OCI-LY7 (cell line): ENCODE measurements around the gene ALKBH3. TPM values are rescaled to one million over a fixed set of nuclear protein-coding genes. Genes with fewer than 3 reads are reported as not detected.

Experiments used
- BruUV-seq: library from RNA; stranded (reverse); fragments of 400-500 nt; replicated peaks from 2 replicates; lab custom pipeline; 2021; lab: Mats Ljungman, UMichigan
- CTCF ChIA-PET: fragments of 300-600 bp; sonication (Branson Sonifier 250); formaldehyde crosslinking; loops from one replicate; lab custom pipeline; 2022; ENCODE audit warnings: antibody characterized with exemption; ENCODE audit not compliant: unreplicated experiment; lab: Charles Lee
- POLR2A ChIA-PET: fragments of 300-600 bp; sonication (Branson Sonifier 250); formaldehyde crosslinking; loops from one replicate; lab custom pipeline; 2022; ENCODE audit warnings: antibody characterized with exemption; lab: Charles Lee
- DNase-seq: peaks from one replicate; pipeline ENCODE4 v3.0.0-alpha.2; 2015; ENCODE audit warnings: low spot score
- H2AFZ ChIP-seq: fragments of 200-600 bp; sonication (generic), shearing (Covaris generic); 2 replicates; pipeline ENCODE4 v1.6.1; 2014; ENCODE audit warnings: mild to moderate bottlenecking, antibody characterized with exemption, low read length, moderate library complexity
- H3K27ac ChIP-seq: fragments of 200-600 bp; sonication (generic); 2 replicates; pipeline ENCODE4 v1.5.1; 2014; ENCODE audit warnings: mixed run types, low read depth, mild to moderate bottlenecking, moderate library complexity, low read length, inconsistent platforms; ENCODE audit not compliant: poor library complexity, severe bottlenecking
- H3K36me3 ChIP-seq: fragments of 200-600 bp; sonication (generic); 2 replicates; pipeline ENCODE4 v1.6.1; 2014; ENCODE audit warnings: mild to moderate bottlenecking, antibody characterized with exemption, low read length, moderate library complexity, mixed read lengths; ENCODE audit not compliant: insufficient read depth
- H3K4me1 ChIP-seq: fragments of 200-600 bp; sonication (generic); 2 replicates; pipeline ENCODE4 v1.5.1; 2014; ENCODE audit warnings: mild to moderate bottlenecking, low read length; ENCODE audit not compliant: insufficient read depth, poor library complexity, severe bottlenecking
- H3K4me2 ChIP-seq: fragments of 200-600 bp; sonication (generic); 2 replicates; pipeline ENCODE4 v1.6.1; 2014; ENCODE audit warnings: mild to moderate bottlenecking, low read length
- H3K4me3 ChIP-seq: fragments of 200-600 bp; sonication (generic); 2 replicates; pipeline ENCODE4 v1.5.1; 2014; ENCODE audit warnings: mild to moderate bottlenecking, low read depth, low read length; ENCODE audit not compliant: poor library complexity, severe bottlenecking
- H3K79me2 ChIP-seq: fragments of 200-600 bp; sonication (generic); 2 replicates; pipeline ENCODE4 v1.6.1; 2016; ENCODE audit warnings: low read depth, mild to moderate bottlenecking, low read length, moderate library complexity, mixed read lengths; ENCODE audit not compliant: insufficient read depth
- H3K9me2 ChIP-seq: fragments of 200-600 bp; sonication (generic); 2 replicates; pipeline ENCODE4 v1.6.1; 2016; ENCODE audit warnings: mild to moderate bottlenecking, low read length, mixed read lengths; ENCODE audit not compliant: insufficient read depth
- H3K9me3 ChIP-seq: fragments of 200-600 bp; sonication (generic); 2 replicates; pipeline ENCODE4 v1.6.1; 2014; ENCODE audit warnings: mild to moderate bottlenecking, mixed run types, low read length, mixed read lengths
- H4K20me1 ChIP-seq: fragments of 200-600 bp; sonication (generic); 2 replicates; pipeline ENCODE4 v1.6.1; 2014; ENCODE audit warnings: mild to moderate bottlenecking, antibody characterized with exemption, low read length, moderate library complexity, mixed read lengths; ENCODE audit not compliant: insufficient read depth
- CTCF ChIP-seq: fragments of 200-600 bp; sonication (generic); conservative IDR thresholded peaks from 2 replicates; pipeline ENCODE4 v1.5.1; 2014; ENCODE audit warnings: mild to moderate bottlenecking, antibody characterized with exemption, low read length, moderate library complexity, mixed read lengths
- EZH2phosphoT487 ChIP-seq: fragments of 200-600 bp; sonication (generic); IDR thresholded peaks from 2 replicates; pipeline ENCODE4 v1.6.1; 2018; ENCODE audit warnings: low read depth, borderline replicate concordance, mild to moderate bottlenecking, mixed run types, antibody characterized with exemption, low read length, moderate library complexity, mixed read lengths
- intact Hi-C: fragments of 100-400 bp; cut with micrococcal nuclease; formaldehyde crosslinking; loops from one replicate; pipeline ENCODE4 v1.10.0; 2022; ENCODE audit not compliant: unreplicated experiment
- total RNA-seq, 2 experiments: library from RNA; depleted of rRNA in 1 of 2; stranded (reverse); fragments of >200 nt in 1 of 2; shearing (Covaris generic) in 1 of 2; gene quantifications; 2 replicates each; pipeline ENCODE4 v1.2.3, GENCODE V29; 2014 to 2022

Gene ALKBH3
- total RNA-seq, 2 experiments from 2014 or later = not detected

- POLR2A ChIA-PET = no interaction called here
- no peaks in the 10 kb centered on the region for H3K79me2 ChIP-seq
- no peaks in the 10 kb centered on the region for H3K4me1 ChIP-seq
- H3K27ac ChIP-seq = no peak overlapping the region
- TF ChIP-seq CTCF = no peak
- H3K4me3 ChIP-seq = no peak overlapping the region
- CTCF ChIA-PET = no interaction called here
- no peaks in the 10 kb centered on the region for H4K20me1 ChIP-seq
- H3K9me3 ChIP-seq = no peaks in the 10 kb centered on the region
- no peaks in the 10 kb centered on the region for H3K9me2 ChIP-seq
- no peak overlapping the region for H2AFZ ChIP-seq
- no peaks in the 10 kb centered on the region for H3K36me3 ChIP-seq
- no peak overlapping the region for H3K4me2 ChIP-seq
- BruUV-seq = no TSS peak
- intact Hi-C loops = no loop called here
- DNase-seq = no peak
These were observed 70.6 kb downstream of the ALKBH3 start for GRCh38 chr11:43951231-43951630.

GRCh38 chr11:43952020-43952400, 71.4 kb downstream of the ALKBH3 start:
- intact Hi-C loops = no loop called here
- CTCF ChIA-PET = no interaction called here
- Histone ChIP-seq H3K4me1 (no peaks in the 10 kb centered on the region), H4K20me1 (no peaks in the 10 kb centered on the region), H3K79me2 (no peaks in the 10 kb centered on the region), H3K27ac (no peak overlapping the region), H3K4me3 (no peak overlapping the region), H3K9me3 (no peaks in the 10 kb centered on the region), H3K4me2 (no peak overlapping the region), H2AFZ (no peak overlapping the region), H3K36me3 (no peaks in the 10 kb centered on the region), H3K9me2 (no peaks in the 10 kb centered on the region)
- TF ChIP-seq EZH2phosphoT487 (no peak), CTCF (no peak)
- POLR2A ChIA-PET = no interaction called here
- no TSS peak for BruUV-seq
- no peak for DNase-seq

GRCh38 chr11:43952401-43953342, 72.0 kb downstream of the ALKBH3 start:
- intact Hi-C loops = no loop called here

More at GRCh38 chr11:43952401-43953342, 72.0 kb downstream of the ALKBH3 start:
- no peak overlapping the region for H2AFZ ChIP-seq
- ChIA-PET CTCF (no interaction called here), POLR2A (interaction anchor here (0.6 kb wide), 1 partner anchor 60 kb away, joined by 3 read pairs; no protein-coding TSS in a partner anchor)
- no peaks in the 10 kb centered on the region for H3K36me3 ChIP-seq
- H3K4me2 ChIP-seq = no peak overlapping the region
- TF ChIP-seq CTCF = no peak
- TF ChIP-seq EZH2phosphoT487 = no peak
- H4K20me1 ChIP-seq = no peaks in the 10 kb centered on the region
- no peaks in the 10 kb centered on the region for H3K9me2 ChIP-seq
- no peaks in the 10 kb centered on the region for H3K79me2 ChIP-seq
- H3K27ac ChIP-seq = no peak overlapping the region
- DNase-seq = no peak
- BruUV-seq = no TSS peak
- H3K4me1 ChIP-seq = no peaks in the 10 kb centered on the region
- no peaks in the 10 kb centered on the region for H3K9me3 ChIP-seq
- H3K4me3 ChIP-seq = no peak overlapping the region
